Psoas muscle (tissue), 8 donors: ENCODE data around the gene FAM149A. TPM values are rescaled to one million over a fixed set of nuclear protein-coding genes. Genes with fewer than 3 reads are reported as not detected.

ENCODE experiments used
- ATAC-seq, 4 donors: fragments of 200-7000 bp; cut with Tn5 transposase; one replicate each; pipeline ENCODE4 v1.9.1; 2020; ENCODE audit warnings: moderate library complexity in 3 of 4, mild to moderate bottlenecking in 2 of 4
- DNase-seq, 2 donors: peaks; one replicate each; pipeline ENCODE4 v3.0.0-alpha.2; 2020
- H3K27ac ChIP-seq: fragments of 200-600 bp; one replicate; pipeline ENCODE4 v1.8.0; 2022
- H3K27me3 ChIP-seq, 3 donors: fragments of 200-600 bp in 1 of 3; one replicate each; pipeline versions ENCODE4 v1.6.1 to v1.8.0; 2013 to 2022; ENCODE audit warnings: low read length in 2 of 3, mild to moderate bottlenecking in 2 of 3, moderate library complexity in 1 of 3; ENCODE audit not compliant: insufficient read depth in 3 of 3
- H3K36me3 ChIP-seq, 2 donors: fragments of 200-600 bp in 1 of 2; one replicate each; pipeline versions ENCODE4 v1.6.1 to v1.8.0; 2013 to 2022; ENCODE audit warnings: low read depth in 1 of 2, mild to moderate bottlenecking in 1 of 2, moderate library complexity in 1 of 2; ENCODE audit not compliant: insufficient read depth in 1 of 2
- H3K4me1 ChIP-seq: fragments of 200-600 bp; one replicate; pipeline ENCODE4 v1.8.0; 2022
- H3K4me3 ChIP-seq: fragments of 200-600 bp; one replicate; pipeline ENCODE4 v1.8.0; 2022; ENCODE audit warnings: mild to moderate bottlenecking
- H3K9me3 ChIP-seq: fragments of 200-600 bp; one replicate; pipeline ENCODE4 v1.8.0; 2022
- CTCF ChIP-seq: fragments of 200-600 bp; IDR thresholded peaks from one replicate; pipeline ENCODE4 v1.8.0; 2022; ENCODE audit warnings: antibody characterized with exemption
- WGBS, 3 donors: extraction: QIAGEN DNeasy Blood & Tissue Kit; methylation state at CpG; one replicate each; pipeline versions ENCODE4 v1.1.6 to v1.1.7; 2013; 5-methylcytosine and 5-hydroxymethylcytosine counted together
- intact Hi-C, 2 donors: fragments of 100-400 bp; cut with DNase I; formaldehyde crosslinking; loops; one replicate each; pipeline versions ENCODE4 v1.11.0 to v1.14.2; 2022
- polyA plus RNA-seq, 3 donors: library from polyadenylated mRNA; stranded (reverse); fragments of 200-250 nt; gene quantifications; one replicate each; pipeline ENCODE4 v1.2.3, GENCODE V29; 2013
- total RNA-seq, 4 donors: library from RNA; stranded (reverse); fragmentation: NEBNext Ultra II Directional in 2 of 4; extraction: Animal tissue kit (Norgen Biotek cat#: 25700) in 2 of 4; gene quantifications; one replicate each; pipeline versions ENCODE4 v1.2.1 to v1.2.4, GENCODE V29; 2021 to 2023
- donor health status: healthy with polysubstance abuse.
- donor health status: DM: no; HTN: no; CAD: no; lungs with moderate emphysema.
- donor health status: Bipolar disorder and iron deficiency.
- donor health status: healthy.
- donor health status: DM: yes; HTN: yes; CAD: no.
- donor health status: DM: no; HTN: no; CAD: no.
- donor health status: DM: no; HTN: no; CAD: no.
- donor health status: DM: yes; HTN: yes; CAD: no.

Gene FAM149A
- total and polyA plus RNA-seq, 7 donors, result 1.0 to 9.0 (median 5.8) TPM

GRCh38 chr4:186097386-186097785, 7.1 kb upstream of the FAM149A start:
- ATAC-seq (no peak), DNase-seq (no peak)
- no peak overlapping the region for H3K4me3 ChIP-seq
- no peaks in the 10 kb centered on the region for H3K4me1 ChIP-seq
- H3K27ac ChIP-seq, result no peak overlapping the region
- H3K36me3 ChIP-seq, result no peaks in the 10 kb centered on the region
- intact Hi-C loops, result no loop called here
- H3K9me3 ChIP-seq, result no peaks in the 10 kb centered on the region
- peaks cover 0 to 8% (median 2%) of the 10 kb centered on the region in 3 donors for H3K27me3 ChIP-seq
- no peak for TF ChIP-seq CTCF
- 71 to 78% (median 75%) methylated on average over 5 of the region's 5 CpGs for WGBS, 3 donors

GRCh38 chr4:186102931-186103330, 1.6 kb upstream of the FAM149A start:
- TF ChIP-seq CTCF, result no peak
- intact Hi-C loops, result no loop called here
- Histone ChIP-seq H3K4me1 (no peaks in the 10 kb centered on the region), H3K9me3 (no peaks in the 10 kb centered on the region), H3K36me3 (no peaks in the 10 kb centered on the region), H3K27me3 (peaks cover 2 to 55% (median 16%) of the 10 kb centered on the region in 3 donors), H3K27ac (no peak overlapping the region), H3K4me3 (no peak overlapping the region)
- DNase-seq (no peak), ATAC-seq (no peak)
- 89 to 93% (median 91%) methylated on average over 12 of the region's 12 CpGs for WGBS, 3 donors

GRCh38 chr4:186104890-186105646, 564 bp downstream of the FAM149A start:
- H3K36me3 ChIP-seq, result no peaks in the 10 kb centered on the region
- H3K27me3 ChIP-seq, result peaks cover 2 to 50% (median 17%) of the 10 kb centered on the region in 3 donors
- TF ChIP-seq CTCF, result no peak
- no peaks in the 10 kb centered on the region for H3K4me1 ChIP-seq
- WGBS, 3 donors, result 1 to 2% (median 1%) methylated on average over 32 to 83 of the region's 83 CpGs
- H3K27ac ChIP-seq, result no peak overlapping the region
- intact Hi-C loops, result no loop called here
- peak in 3 of 4 donors; percentile 28 to 49 (median 44) for ATAC-seq
- peak; percentile 21 to 56 for DNase-seq
- no peaks in the 10 kb centered on the region for H3K9me3 ChIP-seq
- H3K4me3 ChIP-seq, result peak overlapping the region; percentile 59

GRCh38 chr4:186105647-186106321, 1.3 kb downstream of the FAM149A start:
- no peak overlapping the region for H3K27ac ChIP-seq
- DNase-seq (no peak), ATAC-seq (no peak)
- whole genome bisulfite sequencing, 3 donors, result 11 to 17% (median 13%) methylated on average over 17 of the region's 17 CpGs
- intact Hi-C loops, result no loop called here
- no peaks in the 10 kb centered on the region for H3K4me1 ChIP-seq
- peak overlapping the region; percentile 59 for H3K4me3 ChIP-seq
- no peaks in the 10 kb centered on the region for H3K9me3 ChIP-seq
- no peak for TF ChIP-seq CTCF
- H3K27me3 ChIP-seq, result peaks cover 2 to 50% (median 17%) of the 10 kb centered on the region in 3 donors
- no peaks in the 10 kb centered on the region for H3K36me3 ChIP-seq
